ENCODE measurements around the gene ABHD16A. TPM values are rescaled to one million over a fixed set of nuclear protein-coding genes. Genes with fewer than 3 reads are reported as not detected.

The ABHD16A gene
- total RNA-seq (2014; rRNA removed; shearing (Covaris generic)) = 28.6 and 34.8 TPM in 2 replicates
- 32.7 and 35.2 TPM in 2 replicates for total RNA-seq (2022)
- percentile 66 among the genes with signal in this experiment for Bru-seq, nascent RNA
- percentile 60 among the genes with signal in this experiment for BruChase-seq, experiment 1, labeled RNA remaining after a 6-hour chase
- BruChase-seq, experiment 2, labeled RNA remaining after a 2-hour chase = percentile 67 among the genes with signal in this experiment
- long read RNA-seq, transcript ABHD16A-201 (20 exons, 2,103 nt) = major isoform, 29 of 45 reads
- long read RNA-seq, partial matches to known transcripts = 1 of 45 reads
- long read RNA-seq, other reads (novel, unspliced or antisense) = 13 of 45 reads

DNA sequence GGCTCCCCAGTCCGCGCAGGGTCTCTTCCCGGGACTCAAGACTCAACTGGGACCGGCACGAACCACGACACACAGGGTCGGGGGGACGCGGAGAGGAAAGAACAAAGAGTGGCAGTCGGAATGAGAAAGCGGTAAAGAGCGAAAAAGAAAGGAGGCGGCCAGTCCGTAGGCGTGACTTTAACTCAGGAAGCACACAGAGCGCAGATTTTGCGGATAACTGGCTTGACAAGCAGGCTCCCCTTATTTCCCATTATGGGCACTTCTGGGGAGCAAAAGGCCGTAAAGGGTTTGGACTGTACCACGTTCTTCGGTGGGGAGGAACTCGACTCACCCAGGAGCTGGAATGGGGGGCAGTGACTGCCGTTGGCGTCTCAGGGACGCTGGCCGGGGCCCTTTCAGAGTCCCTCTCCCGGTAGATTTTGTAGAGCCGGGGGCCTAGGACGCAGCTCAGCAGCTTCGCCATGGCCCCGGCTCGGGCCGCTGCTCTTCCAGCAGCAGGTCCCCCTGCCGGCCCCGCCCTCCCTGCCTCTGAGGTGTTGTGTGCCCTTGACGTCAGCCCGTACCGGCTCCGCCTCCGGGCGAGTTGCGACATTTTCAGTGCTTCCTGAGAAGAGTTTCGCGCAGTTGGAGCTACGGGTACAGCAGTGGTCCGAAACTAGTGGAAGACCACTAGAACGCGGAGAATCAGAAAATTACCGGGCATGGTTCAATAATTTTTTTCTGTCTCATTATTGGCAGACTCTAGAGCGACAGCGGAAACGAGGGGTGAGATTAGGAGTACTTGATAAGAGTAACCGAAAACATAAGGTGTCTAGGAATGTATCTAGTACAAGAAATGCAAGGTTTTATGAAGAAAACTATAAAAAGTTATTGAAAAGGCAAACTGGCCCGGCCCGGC, at the start of gene ABHD16A:
ABHD16A (minus strand) TSS at position 506 of the 898 bp plus-strand sequence; CDS start at position 463, 43 bp downstream.
- H3K79me2 ChIP-seq (ENCODE audit: insufficient read depth, low read depth, low read length) = peaks cover 14% of the 10 kb centered on the region; the same call in 1 of the 2 replicates
- H3K36me3 ChIP-seq (ENCODE audit: insufficient read depth, low read length) = peaks cover 16% of the 10 kb centered on the region
- peak within 1 kb of the TSS; percentile 78 for H3K4me3 ChIP-seq (ENCODE audit: low read depth, low read length, poor library complexity, severe bottlenecking)
- H4K20me1 ChIP-seq (ENCODE audit: insufficient read depth, low read length) = no peaks in the 10 kb centered on the region
- intact Hi-C loops (cut with micrococcal nuclease; ENCODE audit: unreplicated experiment) = loop anchor here (1.0 to 10.0 kb wide), 4 partner anchors 24 to 252 kb away; partner anchors contain the start of genes NELFE and SKIC2
- H3K4me2 ChIP-seq (ENCODE audit: low read length) = peak within 1 kb of the TSS; percentile 98
- H3K27ac ChIP-seq (ENCODE audit: low read depth, low read length, poor library complexity, severe bottlenecking) = peak within 1 kb of the TSS; percentile 74
- ChIA-PET CTCF (ENCODE audit: unreplicated experiment) (interaction anchor here (0.9 kb wide), 1 partner anchor 37 kb away, joined by 3 read pairs; the partner anchor contains the start of gene MSH5), POLR2A (interaction anchor here (0.6 to 1.9 kb wide), 10 partner anchors 21 to 752 kb away, joined by 3 to 7 read pairs (median 4); partner anchors contain the start of genes CLIC1, HSPA1B and MSH5)
- H3K4me1 ChIP-seq (ENCODE audit: insufficient read depth, low read length, poor library complexity, severe bottlenecking) = peaks cover 20% of the 10 kb centered on the region
- H3K9me3 ChIP-seq (ENCODE audit: low read length) = no peaks in the 10 kb centered on the region
- BruUV-seq (replicated peaks) = no TSS peak
- peak within 1 kb of the TSS; percentile 88 for H2AFZ ChIP-seq (ENCODE audit: low read length)
- TF ChIP-seq, protein P1, sequence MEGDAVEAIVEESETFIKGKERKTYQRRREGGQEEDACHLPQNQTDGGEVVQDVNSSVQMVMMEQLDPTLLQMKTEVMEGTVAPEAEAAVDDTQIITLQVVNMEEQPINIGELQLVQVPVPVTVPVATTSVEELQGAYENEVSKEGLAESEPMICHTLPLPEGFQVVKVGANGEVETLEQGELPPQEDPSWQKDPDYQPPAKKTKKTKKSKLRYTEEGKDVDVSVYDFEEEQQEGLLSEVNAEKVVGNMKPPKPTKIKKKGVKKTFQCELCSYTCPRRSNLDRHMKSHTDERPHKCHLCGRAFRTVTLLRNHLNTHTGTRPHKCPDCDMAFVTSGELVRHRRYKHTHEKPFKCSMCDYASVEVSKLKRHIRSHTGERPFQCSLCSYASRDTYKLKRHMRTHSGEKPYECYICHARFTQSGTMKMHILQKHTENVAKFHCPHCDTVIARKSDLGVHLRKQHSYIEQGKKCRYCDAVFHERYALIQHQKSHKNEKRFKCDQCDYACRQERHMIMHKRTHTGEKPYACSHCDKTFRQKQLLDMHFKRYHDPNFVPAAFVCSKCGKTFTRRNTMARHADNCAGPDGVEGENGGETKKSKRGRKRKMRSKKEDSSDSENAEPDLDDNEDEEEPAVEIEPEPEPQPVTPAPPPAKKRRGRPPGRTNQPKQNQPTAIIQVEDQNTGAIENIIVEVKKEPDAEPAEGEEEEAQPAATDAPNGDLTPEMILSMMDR (conservative IDR thresholded peaks at IDR 0.05; ENCODE audit: low read length) = no peak
- TF ChIP-seq EZH2phosphoT487 (IDR thresholded peaks at IDR 0.05; ENCODE audit: borderline replicate concordance, low read depth, low read length) = no peak
- peak; percentile 99 for DNase-seq (ENCODE audit: low spot score)
- H3K9me2 ChIP-seq (ENCODE audit: insufficient read depth, low read length) = no peaks in the 10 kb centered on the region

DNA sequence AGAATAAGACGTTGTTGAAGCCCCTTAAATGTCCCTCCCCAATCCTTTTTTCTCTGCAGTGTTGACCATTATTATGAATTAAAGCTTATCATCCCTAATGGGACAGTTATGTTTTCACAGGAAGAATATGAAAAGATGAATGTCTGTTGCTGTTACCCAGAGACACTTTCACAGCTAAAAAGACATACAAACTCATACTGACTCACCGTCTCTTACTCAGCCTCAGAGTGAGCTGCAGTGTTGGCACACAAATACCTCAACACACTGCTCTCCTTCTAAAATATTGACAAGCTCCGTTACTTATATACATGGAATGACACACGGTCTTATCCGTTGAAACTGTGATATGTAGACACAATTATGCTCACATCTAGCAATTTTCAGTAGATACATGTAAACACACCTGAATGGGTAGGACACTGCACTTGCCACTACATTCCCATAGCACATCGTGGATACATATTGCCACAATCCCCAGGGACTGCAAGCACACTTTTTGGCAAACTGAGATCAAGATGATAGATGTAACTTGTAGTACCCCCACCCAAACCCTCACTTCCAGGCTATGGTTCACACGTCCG, 49.7 kb upstream of the ABHD16A start:
- Histone ChIP-seq H3K9me2 (ENCODE audit: insufficient read depth, low read length) (no peaks in the 10 kb centered on the region), H3K4me2 (ENCODE audit: low read length) (no peak overlapping the region), H2AFZ (ENCODE audit: low read length) (no peak overlapping the region), H3K79me2 (ENCODE audit: insufficient read depth, low read depth, low read length) (no peaks in the 10 kb centered on the region), H3K9me3 (ENCODE audit: low read length) (no peaks in the 10 kb centered on the region), H3K4me3 (ENCODE audit: low read depth, low read length, poor library complexity, severe bottlenecking) (no peak overlapping the region), H4K20me1 (ENCODE audit: insufficient read depth, low read length) (no peaks in the 10 kb centered on the region), H3K27ac (ENCODE audit: low read depth, low read length, poor library complexity, severe bottlenecking) (no peak overlapping the region), H3K4me1 (ENCODE audit: insufficient read depth, low read length, poor library complexity, severe bottlenecking) (no peaks in the 10 kb centered on the region), H3K36me3 (ENCODE audit: insufficient read depth, low read length) (peaks cover 19% of the 10 kb centered on the region)
- no peak for DNase-seq (ENCODE audit: low spot score)
- no peak for TF ChIP-seq EZH2phosphoT487 (IDR thresholded peaks at IDR 0.05; ENCODE audit: borderline replicate concordance, low read depth, low read length)
- TF ChIP-seq, protein P1 (conservative IDR thresholded peaks at IDR 0.05; ENCODE audit: low read length) = no peak
- intact Hi-C loops (cut with micrococcal nuclease; ENCODE audit: unreplicated experiment) = no loop called here
- BruUV-seq (replicated peaks) = no TSS peak
- CTCF ChIA-PET (ENCODE audit: unreplicated experiment) = no interaction called here
- POLR2A ChIA-PET = interaction anchor here (0.5 to 1.9 kb wide), 3 partner anchors 12 to 92 kb away, joined by 3 to 9 read pairs (median 6); partner anchors contain the start of gene MSH5

All from OCI-LY7 (cell line).